ENCODE data around the gene DENND1A.

The DENND1A gene

GRCh38 chr9:123472862-123473614 lies 456.9 kb downstream of the DENND1A start:
- no peak overlapping the region for H3K4me3 ChIP-seq (ENCODE audit: low read depth, low read length)
- no peaks in the 10 kb centered on the region for H3K9me3 ChIP-seq (ENCODE audit: control insufficient read depth, insufficient read depth, low read length)
- H3K27me3 ChIP-seq (ENCODE audit: control insufficient read depth, insufficient read depth, low read length), result no peaks in the 10 kb centered on the region
- H3K4me1 ChIP-seq (ENCODE audit: control insufficient read depth, insufficient read depth, low read length), result peaks cover 3% of the 10 kb centered on the region; the same call in 1 of the 2 replicates
- no peak overlapping the region for H3K27ac ChIP-seq (ENCODE audit: low read depth, low read length)
- no peak overlapping the region for H3K9ac ChIP-seq (ENCODE audit: low read depth, low read length)
- no peaks in the 10 kb centered on the region for H3K36me3 ChIP-seq (ENCODE audit: control insufficient read depth, insufficient read depth, low read length)

GRCh38 chr9:123471843-123472570 lies 457.9 kb downstream of the DENND1A start:
- Histone ChIP-seq H3K4me3 (ENCODE audit: low read depth, low read length) (no peak overlapping the region), H3K36me3 (ENCODE audit: control insufficient read depth, insufficient read depth, low read length) (no peaks in the 10 kb centered on the region), H3K27me3 (ENCODE audit: control insufficient read depth, insufficient read depth, low read length) (no peaks in the 10 kb centered on the region), H3K9me3 (ENCODE audit: control insufficient read depth, insufficient read depth, low read length) (no peaks in the 10 kb centered on the region), H3K4me1 (ENCODE audit: control insufficient read depth, insufficient read depth, low read length) (peaks cover 3% of the 10 kb centered on the region; the same call in 1 of the 2 replicates), H3K27ac (ENCODE audit: low read depth, low read length) (no peak overlapping the region), H3K9ac (ENCODE audit: low read depth, low read length) (no peak overlapping the region)

DNA sequence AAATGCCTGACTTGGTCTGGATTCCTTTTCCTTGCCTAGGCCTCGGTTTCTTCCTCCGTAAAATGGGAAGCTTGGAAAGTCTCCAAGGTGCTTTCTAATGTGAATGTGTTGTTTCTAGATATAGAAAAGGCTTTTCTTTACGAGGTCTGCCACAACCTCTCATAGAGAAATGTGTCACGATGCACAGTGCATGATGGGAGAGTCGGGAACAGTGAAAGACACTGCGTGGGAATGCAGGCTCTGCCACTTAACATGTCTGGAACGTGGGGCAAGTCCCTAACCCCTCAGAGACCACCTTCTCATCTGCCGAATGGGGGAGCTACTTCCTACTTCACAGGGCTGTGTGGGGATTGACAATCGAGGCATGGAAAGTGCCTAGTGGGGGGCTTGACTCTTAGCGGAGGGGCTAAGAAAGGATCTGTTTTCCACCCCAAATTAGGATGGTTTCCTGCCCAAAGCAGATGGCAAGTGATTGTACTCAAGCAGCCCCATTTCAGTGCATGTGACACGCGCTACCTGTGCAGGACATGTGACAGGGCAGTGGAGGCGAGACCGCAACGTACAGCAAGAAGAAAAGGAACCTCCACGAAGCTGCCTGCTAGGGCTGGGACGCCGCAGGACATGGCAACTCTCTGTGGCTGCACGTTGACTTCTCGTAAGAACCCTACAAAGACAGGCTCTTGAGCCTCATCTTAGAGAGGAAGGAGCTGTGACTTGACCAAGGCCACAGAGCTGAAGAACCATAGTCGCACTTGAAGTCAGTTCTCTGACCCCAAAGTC lies 458.7 kb downstream of the DENND1A start:
- no peak overlapping the region for H3K9ac ChIP-seq (ENCODE audit: low read depth, low read length)

GRCh38 chr9:123470121-123470782 lies 459.7 kb downstream of the DENND1A start:
- Histone ChIP-seq H3K27me3 (ENCODE audit: control insufficient read depth, insufficient read depth, low read length) (no peaks in the 10 kb centered on the region), H3K4me1 (ENCODE audit: control insufficient read depth, insufficient read depth, low read length) (peaks cover 3% of the 10 kb centered on the region; the same call in 1 of the 2 replicates), H3K27ac (ENCODE audit: low read depth, low read length) (no peak overlapping the region), H3K36me3 (ENCODE audit: control insufficient read depth, insufficient read depth, low read length) (no peaks in the 10 kb centered on the region), H3K9me3 (ENCODE audit: control insufficient read depth, insufficient read depth, low read length) (no peaks in the 10 kb centered on the region), H3K9ac (ENCODE audit: low read depth, low read length) (no peak overlapping the region), H3K4me3 (ENCODE audit: low read depth, low read length) (no peak overlapping the region)

More for the DNA sequence above, 458.7 kb downstream of the DENND1A start:
- H3K9me3 ChIP-seq (ENCODE audit: control insufficient read depth, insufficient read depth, low read length), result no peaks in the 10 kb centered on the region
- H3K4me3 ChIP-seq (ENCODE audit: low read depth, low read length), result no peak overlapping the region
- H3K27ac ChIP-seq (ENCODE audit: low read depth, low read length), result no peak overlapping the region
- no peaks in the 10 kb centered on the region for H3K27me3 ChIP-seq (ENCODE audit: control insufficient read depth, insufficient read depth, low read length)
- no peaks in the 10 kb centered on the region for H3K36me3 ChIP-seq (ENCODE audit: control insufficient read depth, insufficient read depth, low read length)
- peaks cover 3% of the 10 kb centered on the region; the same call in 1 of the 2 replicates for H3K4me1 ChIP-seq (ENCODE audit: control insufficient read depth, insufficient read depth, low read length)

DNA sequence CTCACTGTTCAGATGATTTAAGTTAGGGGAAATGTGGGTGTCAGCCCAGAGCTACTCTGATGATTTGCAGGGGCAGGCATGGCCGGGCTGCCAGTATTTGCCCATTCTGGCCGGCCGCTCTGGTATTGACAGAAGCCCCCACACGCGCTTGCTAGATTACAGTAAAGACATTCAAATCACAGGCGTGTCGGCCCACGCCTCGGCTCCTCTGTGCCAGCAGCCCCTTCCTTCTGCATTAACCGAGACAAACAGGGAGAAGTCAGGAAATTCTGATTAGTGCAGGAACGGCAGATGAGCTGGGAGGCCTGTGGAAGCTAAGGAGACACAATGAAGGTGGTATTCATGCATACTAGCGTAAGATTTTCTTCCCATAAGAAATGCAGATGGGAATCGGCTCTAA lies 460.6 kb downstream of the DENND1A start:
- H3K9me3 ChIP-seq (ENCODE audit: control insufficient read depth, insufficient read depth, low read length), result no peaks in the 10 kb centered on the region
- H3K27me3 ChIP-seq (ENCODE audit: control insufficient read depth, insufficient read depth, low read length), result no peaks in the 10 kb centered on the region
- H3K36me3 ChIP-seq (ENCODE audit: control insufficient read depth, insufficient read depth, low read length), result no peaks in the 10 kb centered on the region
- H3K27ac ChIP-seq (ENCODE audit: low read depth, low read length), result no peak overlapping the region
- peaks cover 3% of the 10 kb centered on the region; the same call in 1 of the 2 replicates for H3K4me1 ChIP-seq (ENCODE audit: control insufficient read depth, insufficient read depth, low read length)
- no peak overlapping the region for H3K9ac ChIP-seq (ENCODE audit: low read depth, low read length)
- no peak overlapping the region for H3K4me3 ChIP-seq (ENCODE audit: low read depth, low read length)

DNA sequence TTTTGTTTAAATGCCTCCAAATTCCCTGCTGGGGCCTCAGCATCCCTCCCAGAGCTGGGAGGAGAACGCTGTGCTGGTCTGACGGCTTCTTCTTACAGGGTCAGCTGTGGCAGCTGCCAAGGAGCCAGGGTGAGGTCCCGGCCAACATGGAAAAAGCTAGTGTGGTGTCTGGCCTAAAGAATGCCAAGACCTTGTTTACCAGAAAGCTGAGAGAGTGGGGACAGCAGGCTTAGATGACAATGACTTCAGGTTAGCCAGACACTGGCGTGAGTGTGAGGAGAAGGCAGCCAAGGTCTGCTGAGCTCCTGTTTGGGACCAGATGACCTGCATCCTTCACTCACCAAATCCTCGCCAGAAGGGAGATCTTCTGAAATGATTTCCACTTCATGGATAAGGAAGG lies 461.4 kb downstream of the DENND1A start:
- Histone ChIP-seq H3K9ac (ENCODE audit: low read depth, low read length) (no peak overlapping the region), H3K9me3 (ENCODE audit: control insufficient read depth, insufficient read depth, low read length) (no peaks in the 10 kb centered on the region), H3K4me1 (ENCODE audit: control insufficient read depth, insufficient read depth, low read length) (peaks cover 3% of the 10 kb centered on the region; the same call in 1 of the 2 replicates), H3K36me3 (ENCODE audit: control insufficient read depth, insufficient read depth, low read length) (no peaks in the 10 kb centered on the region), H3K4me3 (ENCODE audit: low read depth, low read length) (no peak overlapping the region), H3K27ac (ENCODE audit: low read depth, low read length) (no peak overlapping the region), H3K27me3 (ENCODE audit: control insufficient read depth, insufficient read depth, low read length) (no peaks in the 10 kb centered on the region)

DNA sequence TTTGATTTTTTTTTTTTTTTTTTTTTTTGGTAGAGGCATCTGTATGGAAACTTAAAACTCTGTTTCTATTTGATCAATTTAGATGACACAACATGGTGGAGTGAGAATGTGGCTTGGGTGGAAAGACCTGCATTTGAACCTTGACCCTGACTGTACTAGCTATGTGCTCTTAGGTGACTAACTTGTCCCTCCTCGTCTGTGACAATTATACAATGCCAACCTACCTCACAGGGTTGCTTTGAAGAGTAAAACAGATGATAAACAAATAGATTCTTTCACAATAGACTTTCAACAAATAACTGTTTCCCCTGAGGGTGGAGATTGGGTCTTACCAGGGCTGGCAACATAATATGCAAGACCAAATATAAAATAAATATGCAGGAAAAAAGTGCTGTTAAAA lies 464.6 kb downstream of the DENND1A start:
- Histone ChIP-seq H3K36me3 (ENCODE audit: control insufficient read depth, insufficient read depth, low read length) (no peaks in the 10 kb centered on the region), H3K4me3 (ENCODE audit: low read depth, low read length) (no peak overlapping the region), H3K27me3 (ENCODE audit: control insufficient read depth, insufficient read depth, low read length) (no peaks in the 10 kb centered on the region), H3K9ac (ENCODE audit: low read depth, low read length) (no peak overlapping the region), H3K9me3 (ENCODE audit: control insufficient read depth, insufficient read depth, low read length) (no peaks in the 10 kb centered on the region), H3K27ac (ENCODE audit: low read depth, low read length) (no peak overlapping the region), H3K4me1 (ENCODE audit: control insufficient read depth, insufficient read depth, low read length) (peaks cover under 1% of the 10 kb centered on the region; the same call in 1 of the 2 replicates)

DNA sequence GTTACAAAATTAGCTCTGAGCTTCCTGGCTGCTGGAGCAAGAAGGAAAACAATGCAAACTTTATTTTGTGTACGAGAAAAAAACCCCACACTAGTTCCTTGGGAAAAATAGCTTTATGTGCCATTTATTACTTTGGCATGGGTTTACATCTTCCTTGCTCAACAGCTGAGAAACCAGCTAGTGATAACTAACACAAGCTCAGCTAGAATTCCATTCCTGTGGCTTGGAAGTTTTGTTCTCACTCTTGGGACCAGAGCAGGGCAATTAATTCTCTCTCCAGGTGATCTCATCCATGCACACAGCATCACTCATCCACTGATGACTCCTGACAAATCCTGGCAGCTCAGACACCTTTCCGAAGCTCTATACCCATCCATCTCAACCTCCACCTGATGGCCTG lies 469.8 kb downstream of the DENND1A start:
- Histone ChIP-seq H3K4me1 (ENCODE audit: control insufficient read depth, insufficient read depth, low read length) (no peaks in the 10 kb centered on the region), H3K27ac (ENCODE audit: low read depth, low read length) (no peak overlapping the region)

DNA sequence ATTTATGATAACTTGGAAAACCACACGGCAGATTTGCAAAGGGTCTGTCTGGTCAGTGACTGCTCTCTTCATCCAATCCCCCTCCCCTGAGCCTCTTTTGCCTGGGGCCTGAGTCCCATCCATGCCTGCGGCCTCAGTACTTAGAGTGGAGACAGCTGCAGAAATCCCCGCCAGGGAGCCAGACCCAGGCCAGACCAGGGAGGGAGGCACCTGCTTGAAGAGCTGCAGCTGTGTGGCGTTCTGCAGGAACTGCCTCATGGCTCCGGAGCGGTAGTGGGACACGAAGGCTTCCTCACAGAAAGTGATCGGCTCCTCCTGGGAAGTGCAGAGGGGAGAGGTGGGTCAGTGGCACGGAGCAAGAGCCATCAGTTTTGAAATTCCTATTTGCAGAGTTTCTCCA lies 472.3 kb downstream of the DENND1A start:
- Histone ChIP-seq H3K4me3 (ENCODE audit: low read depth, low read length) (no peak overlapping the region), H3K9ac (ENCODE audit: low read depth, low read length) (no peak overlapping the region), H3K9me3 (ENCODE audit: control insufficient read depth, insufficient read depth, low read length) (no peaks in the 10 kb centered on the region), H3K36me3 (ENCODE audit: control insufficient read depth, insufficient read depth, low read length) (no peaks in the 10 kb centered on the region), H3K27ac (ENCODE audit: low read depth, low read length) (no peak overlapping the region), H3K27me3 (ENCODE audit: control insufficient read depth, insufficient read depth, low read length) (no peaks in the 10 kb centered on the region), H3K4me1 (ENCODE audit: control insufficient read depth, insufficient read depth, low read length) (no peaks in the 10 kb centered on the region)

More for the DNA sequence above, 469.8 kb downstream of the DENND1A start:
- H3K27me3 ChIP-seq (ENCODE audit: control insufficient read depth, insufficient read depth, low read length), result no peaks in the 10 kb centered on the region
- H3K9ac ChIP-seq (ENCODE audit: low read depth, low read length), result no peak overlapping the region
- H3K36me3 ChIP-seq (ENCODE audit: control insufficient read depth, insufficient read depth, low read length), result no peaks in the 10 kb centered on the region
- H3K9me3 ChIP-seq (ENCODE audit: control insufficient read depth, insufficient read depth, low read length), result no peaks in the 10 kb centered on the region
- no peak overlapping the region for H3K4me3 ChIP-seq (ENCODE audit: low read depth, low read length)

- Histone ChIP-seq H3K4me3 (ENCODE audit: low read depth, low read length) (no peak overlapping the region), H3K9ac (ENCODE audit: low read depth, low read length) (no peak overlapping the region), H3K36me3 (ENCODE audit: control insufficient read depth, insufficient read depth, low read length) (no peaks in the 10 kb centered on the region), H3K27ac (ENCODE audit: low read depth, low read length) (no peak overlapping the region), H3K4me1 (ENCODE audit: control insufficient read depth, insufficient read depth, low read length) (no peaks in the 10 kb centered on the region), H3K9me3 (ENCODE audit: control insufficient read depth, insufficient read depth, low read length) (no peaks in the 10 kb centered on the region), H3K27me3 (ENCODE audit: control insufficient read depth, insufficient read depth, low read length) (no peaks in the 10 kb centered on the region)
Measured at GRCh38 chr9:123456011-123456410, 473.9 kb downstream of the DENND1A start.

All from HUES48 (cell line).